ENCODE measurements around the gene STS. TPM values are rescaled to one million over a fixed set of nuclear protein-coding genes. Genes with fewer than 3 reads are reported as not detected.

Gene STS
- total and polyA plus RNA-seq, 10 of the 15 experiments (the other 5 are each of a cell fraction or from before 2014, with no cell fraction given), result 1.6 to 19.4 (median 4.7) TPM

DNA sequence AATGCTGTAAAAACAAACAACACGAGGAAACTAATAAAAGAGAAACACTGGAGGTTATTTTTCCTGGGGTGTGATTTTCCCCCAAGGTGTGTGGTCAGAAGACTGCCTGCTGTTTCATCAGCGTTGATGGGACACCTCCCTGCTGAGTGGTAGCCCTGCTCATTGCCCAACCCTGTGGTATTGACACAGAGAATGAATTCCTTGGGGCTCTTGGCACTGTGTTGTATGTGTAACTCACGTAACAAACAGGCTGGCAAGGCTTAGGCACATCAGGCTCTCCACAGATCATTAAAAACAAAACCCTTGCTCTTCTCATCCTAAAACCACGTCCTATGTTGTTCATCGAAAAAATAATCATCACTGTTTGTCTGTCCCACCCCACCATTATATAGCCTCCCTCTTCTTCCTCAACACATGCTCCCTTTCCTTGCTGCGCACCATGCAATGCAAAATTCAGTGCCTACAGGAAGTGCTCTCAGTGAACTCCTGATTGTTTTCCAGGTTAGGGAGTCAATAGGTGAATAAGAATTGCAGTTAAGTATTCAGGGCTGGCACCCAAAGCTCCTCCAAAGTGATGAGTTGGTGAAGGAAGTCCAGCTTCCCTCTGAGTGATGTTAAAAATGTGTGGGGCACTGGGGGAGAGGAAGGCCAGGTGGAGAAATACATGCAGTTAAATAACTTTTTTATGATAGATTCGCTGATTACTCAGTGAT, 11.8 kb downstream of the STS start:
- Histone ChIP-seq H3K4me2 (ENCODE audit: control insufficient read depth, insufficient read depth) (no peak overlapping the region), H3K79me2 (ENCODE audit: control insufficient read depth, insufficient read depth, low read length) (no peaks in the 10 kb centered on the region), H3K9ac (ENCODE audit: control insufficient read depth, insufficient read depth, low read length) (no peak overlapping the region), H3K27ac (ENCODE audit: control insufficient read depth, insufficient read depth) (no peak overlapping the region), H2AFZ (ENCODE audit: control insufficient read depth, low read depth, low read length) (no peak overlapping the region), H3K27me3 (replicated peaks in 1 of 2; ENCODE audit: control insufficient read depth in 2 of 2, insufficient read depth in 2 of 2, low read length in 1 of 2) (no peaks in the 10 kb centered on the region), H4K20me1 (ENCODE audit: control insufficient read depth, insufficient read depth) (no peaks in the 10 kb centered on the region), H3K4me3 (no peak overlapping the region), H3K4me1 (ENCODE audit: control insufficient read depth, insufficient read depth, low read length) (no peaks in the 10 kb centered on the region), H3K36me3 (ENCODE audit: control insufficient read depth in 2 of 2, insufficient read depth in 2 of 2, low read length in 1 of 2) (no peaks in the 10 kb centered on the region; a peak in 2 of 4 replicates), H3K9me3 (replicated peaks; ENCODE audit: control insufficient read depth, insufficient read depth, low read length) (no peaks in the 10 kb centered on the region)
- FAIRE-seq, result no peak
- 79% methylated on average over 7 of the region's 7 CpGs for WGBS (ENCODE audit: insufficient coverage, insufficient replicate concordance, low lambda C conversion rate, missing lambda C conversion rate)
- BruUV-seq (replicated peaks), result no TSS peak
- no peak for TF ChIP-seq ASH2L (IDR thresholded peaks at IDR 0.05; ENCODE audit: borderline replicate concordance, low read depth)
- TF ChIP-seq, protein P1, sequence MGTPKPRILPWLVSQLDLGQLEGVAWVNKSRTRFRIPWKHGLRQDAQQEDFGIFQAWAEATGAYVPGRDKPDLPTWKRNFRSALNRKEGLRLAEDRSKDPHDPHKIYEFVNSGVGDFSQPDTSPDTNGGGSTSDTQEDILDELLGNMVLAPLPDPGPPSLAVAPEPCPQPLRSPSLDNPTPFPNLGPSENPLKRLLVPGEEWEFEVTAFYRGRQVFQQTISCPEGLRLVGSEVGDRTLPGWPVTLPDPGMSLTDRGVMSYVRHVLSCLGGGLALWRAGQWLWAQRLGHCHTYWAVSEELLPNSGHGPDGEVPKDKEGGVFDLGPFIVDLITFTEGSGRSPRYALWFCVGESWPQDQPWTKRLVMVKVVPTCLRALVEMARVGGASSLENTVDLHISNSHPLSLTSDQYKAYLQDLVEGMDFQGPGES (IDR thresholded peaks at IDR 0.05), result no peak
- TF ChIP-seq, protein P2, sequence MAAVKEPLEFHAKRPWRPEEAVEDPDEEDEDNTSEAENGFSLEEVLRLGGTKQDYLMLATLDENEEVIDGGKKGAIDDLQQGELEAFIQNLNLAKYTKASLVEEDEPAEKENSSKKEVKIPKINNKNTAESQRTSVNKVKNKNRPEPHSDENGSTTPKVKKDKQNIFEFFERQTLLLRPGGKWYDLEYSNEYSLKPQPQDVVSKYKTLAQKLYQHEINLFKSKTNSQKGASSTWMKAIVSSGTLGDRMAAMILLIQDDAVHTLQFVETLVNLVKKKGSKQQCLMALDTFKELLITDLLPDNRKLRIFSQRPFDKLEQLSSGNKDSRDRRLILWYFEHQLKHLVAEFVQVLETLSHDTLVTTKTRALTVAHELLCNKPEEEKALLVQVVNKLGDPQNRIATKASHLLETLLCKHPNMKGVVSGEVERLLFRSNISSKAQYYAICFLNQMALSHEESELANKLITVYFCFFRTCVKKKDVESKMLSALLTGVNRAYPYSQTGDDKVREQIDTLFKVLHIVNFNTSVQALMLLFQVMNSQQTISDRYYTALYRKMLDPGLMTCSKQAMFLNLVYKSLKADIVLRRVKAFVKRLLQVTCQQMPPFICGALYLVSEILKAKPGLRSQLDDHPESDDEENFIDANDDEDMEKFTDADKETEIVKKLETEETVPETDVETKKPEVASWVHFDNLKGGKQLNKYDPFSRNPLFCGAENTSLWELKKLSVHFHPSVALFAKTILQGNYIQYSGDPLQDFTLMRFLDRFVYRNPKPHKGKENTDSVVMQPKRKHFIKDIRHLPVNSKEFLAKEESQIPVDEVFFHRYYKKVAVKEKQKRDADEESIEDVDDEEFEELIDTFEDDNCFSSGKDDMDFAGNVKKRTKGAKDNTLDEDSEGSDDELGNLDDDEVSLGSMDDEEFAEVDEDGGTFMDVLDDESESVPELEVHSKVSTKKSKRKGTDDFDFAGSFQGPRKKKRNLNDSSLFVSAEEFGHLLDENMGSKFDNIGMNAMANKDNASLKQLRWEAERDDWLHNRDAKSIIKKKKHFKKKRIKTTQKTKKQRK (IDR thresholded peaks at IDR 0.05; ENCODE audit: low read depth, low read length), result no peak
- no peak for TF ChIP-seq RELB (IDR thresholded peaks at IDR 0.05; ENCODE audit: low read depth)
- TF ChIP-seq TCF7 (IDR thresholded peaks at IDR 0.05; ENCODE audit: borderline replicate concordance), result no peak
- TF ChIP-seq HSF1 (IDR thresholded peaks at IDR 0.05; ENCODE audit: low read depth, low read length), result no peak
- TF ChIP-seq MEF2A (IDR thresholded peaks at IDR 0.05; ENCODE audit: insufficient read depth, low read depth, low read length), result no peak
- TF ChIP-seq CHD1 (IDR thresholded peaks at IDR 0.05; ENCODE audit: low read depth, low read length), result no peak
- no peak for TF ChIP-seq IRF4 (IDR thresholded peaks at IDR 0.05; ENCODE audit: low read depth, low read length)
- TF ChIP-seq EP300 (IDR thresholded peaks at IDR 0.05; ENCODE audit: borderline replicate concordance in 1 of 2, control insufficient read depth in 1 of 2, low read depth in 2 of 2, low read length in 2 of 2), result no peak
- no peak for TF ChIP-seq MYB (IDR thresholded peaks at IDR 0.05; ENCODE audit: borderline replicate concordance, low read depth, low read length)
- ChIA-PET POLR2A (no interaction called here), CTCF (interaction anchor here (1.3 to 1.6 kb wide), 3 partner anchors 11 to 32 kb away, joined by 3 to 4 read pairs (median 4); partner anchors contain the start of gene PUDP), RAD21 (ENCODE audit: unreplicated experiment) (no interaction called here), SMC1A (ENCODE audit: uncharacterized antibody, unreplicated experiment) (no interaction called here)
- in situ Hi-C loops (cut with MboI), result no loop called here
- DNase-seq (ENCODE audit: low read depth, low spot score), result no peak
- ATAC-seq, result no peak
- intact Hi-C loops (cut with micrococcal nuclease; ENCODE audit: unreplicated experiment), result no loop called here

All from GM12878 (cell line).